Measurements from ENCODE around the gene RNU6-1. TPM values are rescaled to one million over a fixed set of nuclear protein-coding genes. Genes with fewer than 3 reads are reported as not detected.

RNU6-1 gene
- not detected for total RNA-seq
- polyA plus RNA-seq (2013, experiment 1 of 2): under 0.01 TPM
- under 0.01 TPM for polyA plus RNA-seq (2013, experiment 2 of 2)
- long read RNA-seq, experiment 1: 0 reads
- long read RNA-seq, experiment 2: 0 reads
- long read RNA-seq, experiment 3: 0 reads
- long read RNA-seq, experiment 4: 0 reads

GRCh38 chr15:67839929-67840748 is at the start of gene RNU6-1:
Gene RNU6-1 (minus strand): TSS chr15:67840045.
- peak within 1 kb of the TSS; percentile 94 for H3K27ac ChIP-seq (ENCODE audit: low read depth, low read length)
- H3K27me3 ChIP-seq (ENCODE audit: control insufficient read depth, insufficient read depth, low read length, poor library complexity, severe bottlenecking): peaks cover 53% of the 10 kb centered on the region
- peak; percentile 90 for DNase-seq

DNA sequence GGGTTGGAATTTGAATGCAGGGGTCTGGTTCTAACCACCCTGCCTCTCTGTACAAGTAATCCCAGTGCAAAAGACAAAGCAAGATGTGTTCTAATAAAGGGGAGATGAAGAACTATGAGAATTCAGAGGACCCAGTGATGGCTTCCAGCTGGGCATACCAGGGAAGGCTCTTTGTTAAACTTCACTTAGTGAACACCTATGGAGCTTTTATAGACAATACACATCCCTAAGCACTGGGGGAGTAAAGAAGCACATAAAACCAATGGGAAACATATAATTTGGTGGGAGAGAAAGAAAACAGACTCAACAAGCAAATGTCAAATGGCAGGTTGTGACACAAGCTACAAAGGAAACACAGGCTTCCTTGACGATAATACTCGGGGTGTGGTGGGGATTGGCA is 47.9 kb upstream of the RNU6-1 start:
- Histone ChIP-seq H3K27ac (ENCODE audit: low read depth, low read length) (no peak overlapping the region), H3K36me3 (ENCODE audit: control insufficient read depth, insufficient read depth, low read length) (no peaks in the 10 kb centered on the region), H3K4me3 (ENCODE audit: low read length) (no peak overlapping the region), H3K9me3 (ENCODE audit: control insufficient read depth, low read length) (peaks cover 9% of the 10 kb centered on the region), H3K9ac (ENCODE audit: extremely low read depth, low read length, poor library complexity, severe bottlenecking) (no peak overlapping the region), H3K27me3 (ENCODE audit: control insufficient read depth, insufficient read depth, low read length, poor library complexity, severe bottlenecking) (peaks cover 11% of the 10 kb centered on the region), H3K4me1 (ENCODE audit: control insufficient read depth, insufficient read depth, low read length) (no peaks in the 10 kb centered on the region)
- Mint-ChIP-seq H3K36me3 (ENCODE audit: low read depth) (no peaks in the 10 kb centered on the region), H3K4me1 (peaks cover 7% of the 10 kb centered on the region), H3K4me3 (no peak overlapping the region), H3K27me3 (ENCODE audit: insufficient read depth) (peaks cover 18% of the 10 kb centered on the region), H3K9me3 (peaks cover 6% of the 10 kb centered on the region), H3K27ac (no peak overlapping the region)
- no peak for DNase-seq
- no peak for TF ChIP-seq CTCF (conservative IDR thresholded peaks at IDR 0.05)
- WGBS, 2 experiments (ENCODE audit: insufficient coverage in 1 of 2, insufficient read length in 1 of 2): 94% methylated on average over 2 of the region's 2 CpGs; no CpG with 5 or more reads in 1 of the 2 experiments

More at GRCh38 chr15:67839929-67840748, at the start of gene RNU6-1:
- WGBS, 2 experiments (ENCODE audit: insufficient coverage in 1 of 2, insufficient read length in 1 of 2): 0% methylated on average over 19 to 62 of the region's 62 CpGs
- Histone ChIP-seq H3K4me1 (ENCODE audit: control insufficient read depth, insufficient read depth, low read length) (peaks cover 8% of the 10 kb centered on the region), H3K36me3 (ENCODE audit: control insufficient read depth, insufficient read depth, low read length) (no peaks in the 10 kb centered on the region), H3K9me3 (ENCODE audit: control insufficient read depth, low read length) (no peaks in the 10 kb centered on the region), H3K9ac (ENCODE audit: extremely low read depth, low read length, poor library complexity, severe bottlenecking) (peak within 1 kb of the TSS; percentile 87), H3K4me3 (ENCODE audit: low read length) (peak within 1 kb of the TSS; percentile 87)
- Mint-ChIP-seq H3K27ac (peak within 1 kb of the TSS; percentile 99), H3K36me3 (ENCODE audit: low read depth) (no peaks in the 10 kb centered on the region), H3K4me1 (peaks cover 41% of the 10 kb centered on the region), H3K4me3 (peak within 1 kb of the TSS; percentile 92), H3K27me3 (ENCODE audit: insufficient read depth) (peaks cover 54% of the 10 kb centered on the region), H3K9me3 (no peaks in the 10 kb centered on the region)
- no peak for TF ChIP-seq CTCF (conservative IDR thresholded peaks at IDR 0.05)

- H3K4me3 Mint-ChIP-seq: no peak overlapping the region
- no peak overlapping the region for H3K27ac ChIP-seq (ENCODE audit: low read depth, low read length)
These were observed 46.0 kb upstream of the RNU6-1 start for GRCh38 chr15:67885861-67886260.

More at GRCh38 chr15:67885861-67886260, 46.0 kb upstream of the RNU6-1 start:
- H3K4me1 Mint-ChIP-seq: peaks cover 7% of the 10 kb centered on the region
- no peak overlapping the region for H3K27ac Mint-ChIP-seq
- H3K9ac ChIP-seq (ENCODE audit: extremely low read depth, low read length, poor library complexity, severe bottlenecking): no peak overlapping the region
- TF ChIP-seq CTCF (conservative IDR thresholded peaks at IDR 0.05): no peak
- H3K27me3 ChIP-seq (ENCODE audit: control insufficient read depth, insufficient read depth, low read length, poor library complexity, severe bottlenecking): peaks cover 11% of the 10 kb centered on the region
- H3K4me1 ChIP-seq (ENCODE audit: control insufficient read depth, insufficient read depth, low read length): no peaks in the 10 kb centered on the region
- peaks cover 5% of the 10 kb centered on the region for H3K9me3 Mint-ChIP-seq
- peaks cover 6% of the 10 kb centered on the region for H3K9me3 ChIP-seq (ENCODE audit: control insufficient read depth, low read length)
- no peaks in the 10 kb centered on the region for H3K36me3 ChIP-seq (ENCODE audit: control insufficient read depth, insufficient read depth, low read length)
- DNase-seq: no peak
- H3K36me3 Mint-ChIP-seq (ENCODE audit: low read depth): no peaks in the 10 kb centered on the region
- no peak overlapping the region for H3K4me3 ChIP-seq (ENCODE audit: low read length)
- peaks cover 18% of the 10 kb centered on the region for H3K27me3 Mint-ChIP-seq (ENCODE audit: insufficient read depth)
